ENCODE results near the gene DUOX2.

Gene DUOX2

DNA sequence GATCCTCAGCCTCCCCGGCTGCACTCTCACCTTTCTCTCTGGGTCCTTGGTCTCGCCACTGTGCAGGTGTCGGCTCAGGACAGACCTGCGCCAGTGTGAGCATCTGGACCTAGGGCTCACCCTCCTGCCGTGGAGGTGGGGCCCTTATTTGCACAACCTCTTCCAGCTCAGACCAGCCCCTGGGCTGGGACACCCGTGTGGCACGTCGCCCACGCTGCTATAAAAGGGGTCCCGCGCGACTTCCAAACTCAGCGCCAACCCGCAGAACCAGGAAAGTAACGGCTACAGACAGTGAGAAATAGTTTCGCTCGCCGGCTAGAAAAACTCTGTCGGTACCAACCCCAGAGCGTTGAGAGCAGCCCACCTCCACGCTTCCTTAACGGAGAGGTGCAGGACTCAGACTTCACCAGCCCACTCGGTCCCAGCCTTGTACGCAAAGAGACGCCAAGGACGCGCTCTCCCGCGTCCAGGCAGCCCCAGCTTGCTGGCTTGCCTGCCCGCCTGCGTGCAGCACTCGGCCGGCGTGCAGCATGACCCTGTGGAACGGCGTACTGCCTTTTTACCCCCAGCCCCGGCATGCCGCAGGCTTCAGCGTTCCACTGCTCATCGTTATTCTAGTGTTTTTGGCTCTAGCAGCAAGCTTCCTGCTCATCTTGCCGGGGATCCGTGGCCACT lies at the start of gene DUOX2, which contains the start of gene DUOXA2:
DUOX2 (minus strand) TSS at position 97 of the 675 bp plus-strand sequence. CDS start 761 bp downstream, outside the sequence.
DUOXA2 (plus strand) TSS at position 251 of the 675 bp plus-strand sequence; CDS start at position 531, 280 bp downstream.
- no peak for DNase-seq

DNA sequence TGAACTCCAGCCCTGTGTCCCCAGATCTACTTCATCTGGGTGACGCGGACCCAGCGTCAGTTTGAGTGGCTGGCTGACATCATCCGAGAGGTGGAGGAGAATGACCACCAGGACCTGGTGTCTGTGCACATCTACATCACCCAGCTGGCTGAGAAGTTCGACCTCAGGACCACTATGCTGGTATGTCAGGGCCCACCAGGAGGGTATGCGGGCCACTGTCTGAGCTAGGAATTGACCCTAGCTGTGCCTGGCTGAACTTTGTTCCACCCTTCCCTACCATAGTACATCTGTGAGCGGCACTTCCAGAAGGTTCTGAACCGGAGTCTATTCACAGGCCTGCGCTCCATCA lies 49.5 kb upstream of the DUOX2 start:
- no peak for DNase-seq

DNA sequence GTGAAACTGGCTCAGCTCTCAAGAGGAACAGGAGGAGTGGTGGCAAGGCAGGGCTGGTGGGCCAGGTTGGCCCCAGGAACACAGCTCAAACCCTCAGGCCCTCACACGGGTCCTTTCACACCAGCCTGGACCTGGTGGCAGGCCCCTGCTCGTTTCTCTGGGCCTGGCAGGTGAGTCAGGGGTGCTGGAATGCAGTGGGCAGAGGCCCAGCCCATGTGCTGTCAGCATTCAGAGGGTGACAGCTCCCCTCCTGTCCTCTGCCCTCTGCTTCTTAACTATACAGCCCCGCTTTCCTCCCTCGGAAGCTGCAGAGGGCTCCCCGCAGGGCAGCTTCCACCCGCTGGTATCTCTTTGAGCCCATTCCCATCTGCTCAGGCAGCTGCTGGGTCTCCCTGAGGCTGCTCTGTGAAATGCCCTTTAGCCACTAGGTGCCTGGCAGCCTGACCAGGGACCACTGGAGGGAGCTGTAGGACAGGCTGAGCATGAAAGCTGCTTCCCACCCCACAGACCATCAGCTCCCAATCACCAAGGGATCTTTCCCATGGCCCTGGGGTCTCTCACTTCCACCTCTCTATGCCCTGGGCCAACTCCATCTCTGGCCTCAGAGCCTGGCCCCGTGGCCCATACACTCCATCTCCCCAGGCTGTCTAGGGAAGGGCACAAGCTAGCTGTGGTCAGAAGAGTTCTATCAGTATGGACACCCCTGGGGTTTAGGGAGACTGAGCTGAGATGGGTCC lies 49.0 kb upstream of the DUOX2 start:
- DNase-seq: peak; percentile 58

DNA sequence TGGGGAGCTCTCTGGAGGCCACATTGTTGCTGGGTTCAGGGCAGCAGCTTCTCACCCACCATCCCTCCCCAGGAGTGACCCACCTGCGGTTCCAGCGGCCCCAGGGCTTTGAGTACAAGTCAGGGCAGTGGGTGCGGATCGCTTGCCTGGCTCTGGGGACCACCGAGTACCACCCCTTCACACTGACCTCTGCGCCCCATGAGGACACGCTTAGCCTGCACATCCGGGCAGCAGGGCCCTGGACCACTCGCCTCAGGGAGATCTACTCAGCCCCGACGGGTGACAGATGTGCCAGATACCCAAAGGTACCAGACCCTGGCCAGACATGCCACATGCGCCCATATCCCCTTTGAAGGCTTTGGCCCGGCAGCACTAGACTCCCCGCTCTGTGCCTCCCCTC lies 47.7 kb upstream of the DUOX2 start:
- DNase-seq: no peak

DNA sequence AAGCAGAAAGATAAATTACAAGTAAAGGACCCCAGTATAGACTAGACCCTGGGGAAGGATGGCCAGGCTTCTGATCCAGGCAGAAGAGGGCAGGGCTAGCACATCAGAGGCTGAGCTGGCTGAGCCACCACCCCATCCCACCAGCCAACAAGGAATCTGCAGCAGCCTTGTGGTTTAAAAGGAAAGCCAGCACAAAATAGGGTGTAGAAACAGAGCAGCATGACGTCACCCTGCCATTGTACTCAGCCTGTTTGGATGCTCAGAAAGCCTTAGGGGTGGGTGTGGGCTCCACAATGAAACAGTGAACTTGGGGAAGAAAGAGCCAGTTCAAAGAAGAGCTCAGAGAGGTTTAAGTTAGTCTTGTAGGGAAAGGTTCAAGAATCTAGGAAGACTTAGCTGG lies 44.0 kb upstream of the DUOX2 start:
- no peak for DNase-seq

DNA sequence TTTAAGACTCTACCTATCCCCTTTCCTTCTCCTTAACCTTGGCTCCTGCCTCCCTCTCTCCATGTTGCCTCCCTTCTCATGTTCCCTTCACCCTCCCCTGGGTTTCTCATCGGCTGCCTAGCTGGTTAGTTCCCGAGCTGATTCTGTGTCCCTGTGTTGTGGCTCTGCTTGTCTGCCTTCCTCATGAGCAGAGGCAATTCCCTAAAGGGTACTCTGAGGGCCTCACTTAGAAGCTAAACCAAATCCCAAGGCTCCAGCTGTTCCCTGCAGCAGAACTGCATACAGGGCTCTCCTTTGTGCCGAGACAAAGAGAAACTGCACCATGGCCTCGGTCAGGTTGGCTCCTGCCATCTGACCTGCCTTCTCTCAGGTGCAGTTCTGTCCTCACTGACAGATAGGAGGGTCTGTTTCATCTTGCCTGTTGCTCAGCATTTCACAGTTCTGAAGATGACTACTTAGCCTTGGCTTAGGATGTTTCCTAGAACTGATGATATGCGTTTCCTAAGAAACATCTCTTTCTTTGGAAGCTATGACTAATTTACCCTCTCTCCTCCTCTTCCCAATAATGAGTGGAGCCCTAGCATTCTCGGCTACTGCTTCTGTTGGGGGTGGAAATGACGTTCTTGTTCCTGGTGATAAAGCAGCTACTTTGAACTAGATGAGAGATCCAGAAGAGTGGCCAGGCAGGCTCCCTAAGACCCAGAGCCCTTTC lies 42.9 kb upstream of the DUOX2 start:
- DNase-seq: no peak

DNA sequence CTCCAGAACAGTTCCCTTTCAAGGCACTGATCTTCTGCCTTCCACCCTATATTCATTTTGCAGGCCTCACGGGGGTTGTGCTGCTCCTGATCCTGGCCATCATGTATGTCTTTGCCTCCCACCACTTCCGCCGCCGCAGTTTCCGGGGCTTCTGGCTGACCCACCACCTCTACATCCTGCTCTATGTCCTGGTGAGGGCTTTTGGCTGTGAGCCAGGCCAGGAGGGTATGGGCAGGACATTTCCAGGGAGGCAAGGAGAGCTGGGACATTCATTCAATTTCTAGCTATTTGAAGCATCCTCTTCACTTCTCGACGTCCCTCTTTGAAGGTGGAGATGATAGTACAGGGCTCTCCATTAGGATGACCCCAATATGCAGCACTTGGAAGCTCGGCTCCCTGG lies 41.8 kb upstream of the DUOX2 start:
- DNase-seq: no peak

DNA sequence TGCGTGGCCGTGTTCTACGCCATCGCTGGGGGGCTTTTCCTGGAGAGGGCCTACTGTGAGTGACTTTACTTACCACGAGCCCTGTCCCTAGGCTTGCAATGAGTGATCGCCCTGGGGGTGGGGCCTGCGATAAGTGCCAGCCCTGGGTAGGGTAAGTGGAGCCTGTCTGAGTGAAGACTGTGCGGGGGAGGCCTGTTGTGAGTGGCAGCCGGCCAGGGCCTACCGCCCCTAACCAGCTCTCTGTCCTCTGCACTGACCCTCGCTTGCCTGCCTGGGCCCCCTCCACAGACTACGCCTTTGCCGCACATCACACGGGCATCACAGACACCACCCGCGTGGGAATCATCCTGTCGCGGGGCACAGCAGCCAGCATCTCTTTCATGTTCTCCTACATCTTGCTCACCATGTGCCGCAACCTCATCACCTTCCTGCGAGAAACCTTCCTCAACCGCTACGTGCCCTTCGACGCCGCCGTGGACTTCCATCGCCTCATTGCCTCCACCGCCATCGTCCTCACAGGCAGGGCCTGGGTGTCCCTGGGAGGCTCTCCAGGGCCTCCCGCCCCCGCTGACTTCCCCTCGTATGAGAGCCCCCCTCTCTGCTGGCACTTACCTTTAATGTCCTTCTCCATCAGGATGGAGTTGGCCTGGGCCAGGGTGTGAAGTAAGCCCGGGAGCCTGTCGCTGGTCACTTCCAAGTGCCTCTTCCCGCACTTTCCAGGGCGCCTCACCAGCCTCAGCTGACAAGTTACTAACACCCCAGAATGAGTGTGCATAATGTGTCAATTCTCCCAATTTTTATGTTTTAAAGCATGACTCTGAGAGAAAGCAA lies 38.2 kb upstream of the DUOX2 start:
- DNase-seq: no peak

DNA sequence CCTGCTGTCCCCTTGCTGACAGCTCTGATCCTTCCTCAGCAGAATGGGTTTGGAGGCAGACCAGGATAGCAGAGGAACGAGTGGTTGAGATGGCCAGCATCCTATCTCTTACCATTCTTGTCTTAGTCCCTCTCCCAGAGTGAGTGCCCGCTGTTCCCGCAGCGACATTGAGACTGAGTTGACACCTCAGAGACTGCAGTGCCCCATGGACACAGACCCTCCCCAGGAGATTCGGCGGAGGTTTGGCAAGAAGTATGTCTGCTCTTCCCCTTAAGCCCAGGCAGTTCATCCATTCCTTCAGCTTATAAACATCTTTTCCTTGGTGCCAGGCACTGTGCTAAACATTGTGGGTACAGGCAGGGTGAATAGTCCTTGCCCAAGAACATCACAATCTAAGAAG lies 37.0 kb upstream of the DUOX2 start:
- DNase-seq: no peak

DNA sequence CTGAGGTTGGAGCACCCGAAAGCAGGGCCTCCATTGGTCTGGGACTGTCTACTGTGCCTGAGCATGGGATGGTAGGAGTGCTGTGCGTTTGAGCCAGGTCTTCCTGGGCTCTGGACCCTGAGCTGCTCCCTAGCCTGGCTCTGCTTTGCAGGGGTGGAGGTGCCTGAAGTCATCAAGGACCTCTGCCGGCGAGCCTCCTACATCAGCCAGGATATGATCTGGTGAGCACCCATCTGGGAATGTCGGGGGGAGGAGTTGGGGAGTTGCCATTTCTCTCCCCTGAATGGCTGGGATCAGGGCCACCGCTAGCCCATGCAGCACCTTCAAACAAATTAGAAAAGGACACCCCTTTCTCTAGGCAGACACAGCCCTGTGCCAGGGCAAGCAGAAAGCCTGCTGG lies 36.5 kb upstream of the DUOX2 start:
- DNase-seq: no peak

DNA sequence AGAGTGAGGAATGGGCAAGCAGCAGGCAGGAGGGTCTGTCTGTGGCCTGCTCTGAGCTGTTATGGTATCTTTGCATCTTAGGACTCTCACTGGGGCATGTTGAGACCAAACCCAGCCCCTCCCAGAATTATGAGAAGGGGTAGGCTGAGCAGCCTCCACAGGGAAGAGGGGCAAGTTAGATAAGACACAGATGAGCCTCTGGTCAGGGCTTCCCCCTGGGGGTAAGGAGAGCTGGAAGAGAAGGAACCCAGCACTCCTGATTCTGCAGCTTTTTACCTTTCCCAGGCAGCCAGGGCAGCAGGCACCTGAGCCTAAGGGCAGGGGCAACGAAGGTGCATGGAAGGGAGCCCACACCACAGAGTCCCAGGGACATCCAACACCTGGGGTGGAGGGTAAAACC lies 35.1 kb upstream of the DUOX2 start:
- no peak for DNase-seq

DNA sequence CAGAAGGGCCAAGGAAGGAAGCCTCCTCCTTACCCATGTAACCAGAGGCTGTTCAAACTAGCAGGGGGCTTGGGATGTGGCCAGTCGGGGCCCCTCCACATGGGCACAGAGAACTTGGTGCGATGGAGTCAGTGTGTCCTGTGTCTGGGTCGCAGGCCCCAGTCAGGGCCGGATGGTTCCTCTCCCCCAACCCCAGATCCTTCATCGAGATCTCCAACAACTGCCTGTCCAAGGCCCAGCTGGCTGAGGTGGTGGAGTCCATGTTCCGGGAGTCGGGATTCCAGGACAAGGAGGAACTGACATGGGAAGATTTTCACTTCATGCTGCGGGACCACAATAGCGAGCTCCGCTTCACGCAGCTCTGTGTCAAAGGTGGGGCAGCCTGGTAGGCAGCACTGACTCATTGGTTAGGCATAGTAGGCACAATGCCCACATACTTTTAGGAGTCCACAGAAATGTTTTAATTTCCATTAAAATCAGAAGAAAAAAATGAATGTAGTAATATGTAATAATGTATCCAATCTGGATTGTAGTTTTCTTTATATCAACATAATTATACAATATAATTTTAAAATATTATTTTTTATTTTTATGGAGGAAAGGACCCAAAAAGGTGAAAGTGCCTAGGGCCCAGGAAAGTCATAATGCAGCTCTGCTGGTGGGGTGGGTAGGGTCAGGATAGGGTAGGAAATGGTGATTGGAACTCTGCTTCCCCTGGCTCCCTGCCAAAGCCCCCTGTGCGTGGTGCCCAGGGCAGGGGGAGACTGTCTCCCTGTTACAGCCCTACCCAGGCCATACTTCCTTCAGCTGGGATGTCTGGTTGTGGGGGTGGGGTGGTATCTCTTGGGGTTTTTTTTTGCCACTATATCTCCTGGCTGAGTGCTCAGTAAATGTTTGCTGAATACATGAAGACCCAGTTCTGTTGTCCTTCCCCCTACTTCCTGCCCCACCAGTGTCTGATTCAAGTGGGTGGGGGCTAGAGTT lies 34.4 kb upstream of the DUOX2 start:
- no peak for DNase-seq

DNA sequence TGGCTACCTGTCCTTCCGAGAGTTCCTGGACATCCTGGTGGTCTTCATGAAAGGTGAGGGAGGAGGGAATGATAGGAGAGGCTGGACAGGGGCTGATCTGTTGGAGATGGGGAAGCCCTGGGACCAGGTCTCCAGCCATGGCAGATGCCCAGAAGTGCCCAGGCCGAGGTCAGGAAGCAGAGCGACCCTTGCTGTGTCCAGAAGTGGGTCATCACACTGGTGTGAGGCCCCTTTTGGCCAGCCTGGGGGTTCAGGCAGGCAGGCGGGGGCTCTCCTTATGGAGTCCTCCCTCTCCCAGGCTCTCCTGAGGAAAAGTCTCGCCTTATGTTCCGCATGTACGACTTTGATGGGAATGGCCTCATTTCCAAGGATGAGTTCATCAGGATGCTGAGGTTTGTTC lies 33.6 kb upstream of the DUOX2 start:
- no peak for DNase-seq

DNA sequence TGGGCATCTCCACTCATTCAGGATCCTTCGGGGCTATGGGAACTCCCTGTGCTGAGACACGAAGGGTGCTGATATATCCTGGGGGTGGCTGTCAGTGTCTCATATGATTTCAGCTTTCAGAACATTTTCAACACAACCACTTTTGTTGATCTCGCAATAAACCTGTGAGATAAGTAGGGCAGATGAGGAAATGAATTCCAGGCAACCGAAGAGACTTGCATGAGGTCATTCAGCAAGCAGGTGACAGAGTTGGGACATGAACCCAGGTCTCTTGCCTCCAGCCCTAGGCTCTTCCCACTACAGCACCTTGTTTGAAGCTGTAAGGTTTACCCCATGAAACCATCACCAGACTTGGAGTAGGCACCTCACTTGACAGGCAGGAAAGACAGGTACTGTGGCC lies 32.4 kb upstream of the DUOX2 start:
- no peak for DNase-seq

DNA sequence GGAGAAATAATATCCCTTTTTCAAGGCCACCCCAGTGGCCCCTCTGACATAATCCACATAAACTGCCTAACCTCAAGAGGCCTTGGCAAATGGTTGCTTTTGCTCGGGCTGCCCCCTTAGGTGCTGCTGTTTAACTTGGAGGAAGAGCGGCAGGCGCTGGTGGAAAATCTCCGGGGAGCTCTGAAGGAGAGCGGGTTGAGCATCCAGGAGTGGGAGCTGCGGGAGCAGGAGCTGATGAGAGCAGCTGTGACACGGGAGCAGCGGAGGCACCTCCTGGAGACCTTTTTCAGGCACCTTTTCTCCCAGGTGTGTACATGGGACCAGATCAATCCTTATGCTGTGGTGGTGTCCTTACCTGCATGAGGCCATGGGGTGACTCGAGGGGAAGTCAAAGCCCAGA lies 30.8 kb upstream of the DUOX2 start:
- no peak for DNase-seq

DNA sequence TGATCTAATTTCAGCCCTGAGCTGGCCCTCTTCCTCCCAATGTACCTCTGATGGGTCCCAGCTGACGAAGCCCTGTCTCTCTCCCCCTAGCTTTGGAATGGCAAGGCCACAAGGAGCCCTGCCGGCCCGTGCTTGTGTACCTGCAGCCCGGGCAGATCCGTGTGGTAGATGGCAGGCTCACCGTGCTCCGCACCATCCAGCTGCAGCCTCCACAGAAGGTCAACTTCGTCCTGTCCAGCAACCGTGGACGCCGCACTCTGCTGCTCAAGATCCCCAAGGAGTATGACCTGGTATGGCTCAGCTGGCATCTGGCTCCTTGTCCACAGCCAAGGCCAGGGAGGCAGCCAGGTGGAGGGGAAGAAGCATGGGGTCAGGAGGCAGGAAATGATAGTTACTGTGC lies 30.0 kb upstream of the DUOX2 start:
- DNase-seq: no peak

DNA sequence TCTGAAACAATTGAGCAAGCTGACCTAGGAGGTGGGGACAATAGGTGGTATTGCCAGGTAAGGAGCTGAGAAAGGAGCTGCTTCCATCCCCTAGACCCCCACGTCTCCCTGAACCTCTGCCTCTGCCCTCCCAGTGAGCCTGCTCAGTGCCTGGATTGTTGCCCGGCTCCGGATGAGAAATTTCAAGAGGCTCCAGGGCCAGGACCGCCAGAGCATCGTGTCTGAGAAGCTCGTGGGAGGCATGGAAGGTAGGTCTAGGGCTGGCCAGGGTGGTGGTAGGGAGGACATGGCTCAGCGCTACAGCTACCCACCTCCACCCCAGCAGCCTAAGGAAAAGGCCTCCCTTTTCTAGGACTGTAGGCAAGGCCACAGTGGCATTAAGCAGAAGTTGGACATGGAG lies 29.1 kb upstream of the DUOX2 start:
- DNase-seq: no peak

DNA sequence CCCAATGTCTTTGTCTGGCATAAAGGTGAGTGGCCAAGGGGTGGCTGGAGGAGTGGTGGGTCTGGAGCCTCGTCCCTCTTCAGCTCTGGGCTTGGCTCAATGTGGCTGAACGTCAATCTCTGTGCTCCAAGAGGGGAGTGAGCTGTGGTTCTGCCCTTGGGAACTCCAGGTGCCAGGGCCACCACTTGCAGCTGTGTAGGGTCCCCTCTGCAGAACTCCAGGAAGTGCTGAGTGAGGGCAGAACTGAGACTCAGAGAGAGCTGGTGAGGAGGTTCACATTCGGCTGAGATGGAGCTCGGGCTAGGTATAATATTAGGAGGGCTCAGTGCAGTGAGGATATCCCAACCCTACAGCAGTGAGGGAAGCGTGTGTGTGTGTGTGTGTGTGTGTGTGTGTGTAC lies 27.4 kb upstream of the DUOX2 start:
- DNase-seq: no peak

DNA sequence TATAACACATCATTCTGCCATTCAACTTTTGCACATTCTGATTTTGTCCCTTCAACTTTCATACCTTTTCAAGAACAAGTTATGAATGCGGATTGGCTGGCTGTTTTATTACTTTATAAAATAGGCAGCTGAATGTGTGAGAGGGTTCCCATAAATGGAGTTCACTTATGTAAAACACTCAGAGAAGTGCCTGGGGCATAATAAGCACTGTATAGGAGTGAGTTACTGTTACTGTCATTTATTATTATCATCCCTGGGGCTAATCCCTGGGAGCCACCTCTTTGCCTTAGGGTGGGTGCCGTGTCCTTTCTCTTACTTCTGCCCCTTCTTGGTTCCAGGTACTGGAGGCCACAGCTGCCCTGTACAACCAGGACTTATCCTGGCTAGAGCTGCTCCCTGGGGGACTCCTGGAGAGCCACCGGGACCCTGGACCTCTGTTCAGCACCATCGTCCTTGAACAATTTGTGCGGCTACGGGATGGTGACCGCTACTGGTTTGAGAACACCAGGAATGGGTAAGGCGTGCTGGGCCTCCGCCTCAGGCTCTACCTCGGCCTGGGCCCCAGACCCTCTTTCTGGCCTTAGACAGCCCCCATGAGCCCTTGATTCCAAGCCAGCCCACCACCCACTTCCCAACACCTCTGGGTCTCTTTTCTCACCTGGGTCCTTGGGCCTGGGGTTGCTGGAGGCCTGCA lies 26.7 kb upstream of the DUOX2 start:
- DNase-seq: no peak

DNA sequence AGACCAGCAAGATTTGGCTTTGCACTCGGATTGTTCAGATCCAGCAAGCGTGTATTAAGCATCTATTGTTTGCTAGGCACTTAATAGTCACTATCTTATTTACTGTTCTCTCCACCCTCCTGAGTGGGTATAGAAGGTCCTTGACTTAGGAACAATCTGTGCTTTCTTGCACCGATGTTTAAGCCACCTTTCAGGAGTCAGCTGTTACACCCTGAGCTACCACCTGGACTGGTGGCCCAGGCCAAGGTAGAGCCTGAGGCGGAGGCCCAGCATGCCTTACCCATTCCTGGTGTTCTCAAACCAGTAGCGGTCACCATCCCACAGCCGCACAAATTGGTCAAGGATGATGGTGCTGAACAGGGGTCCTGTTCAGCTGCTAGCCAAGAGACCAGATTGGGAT lies 25.8 kb upstream of the DUOX2 start:
- DNase-seq: no peak
